HepG2 (cell line): ENCODE measurements around the gene CYP4V2. TPM values are rescaled to one million over a fixed set of nuclear protein-coding genes. Genes with fewer than 3 reads are reported as not detected.

Experiments
- ATAC-seq: fragments of 200-7000 bp; cut with Tn5 transposase; 3 replicates; pipeline ENCODE4 v1.9.1; 2020; ENCODE audit warnings: mild to moderate bottlenecking, moderate library complexity
- BruUV-seq: library from RNA; stranded (reverse); fragments of 400-500 nt; replicated peaks from 2 replicates; lab custom pipeline; 2021; lab: Mats Ljungman, UMichigan
- CTCF ChIA-PET: fragments of 300-600 bp; formaldehyde crosslinking; extraction: SDS; loops from one replicate; lab custom pipeline; 2021; ENCODE audit warnings: low total read pairs, inconsistent platforms, low intra/inter-chr PET ratio; lab: Yijun Ruan, JAX
- POLR2A ChIA-PET: fragments of 350-600 bp; sonication (Branson Sonifier 250); formaldehyde crosslinking; loops from one replicate; lab custom pipeline; 2020; ENCODE audit warnings: antibody characterized with exemption, inconsistent platforms; lab: Yijun Ruan, JAX
- DNase-seq: peaks from one replicate; pipeline ENCODE4 v3.0.0-alpha.2; 2015; ENCODE audit warnings: low spot score
- FAIRE-seq: peaks from 3 replicates; lab custom pipeline; 2011; peaks lifted over from hg19 to GRCh38; lab: Jason Lieb, UNC
- H2AFZ ChIP-seq: one replicate; pipeline ENCODE4 v1.6.1; 2011; ENCODE audit warnings: low read length, inconsistent platforms
- H3K27ac ChIP-seq: fragments of 300-600 bp; 3 replicates; pipeline ENCODE4 v1.8.0; 2011; ENCODE audit warnings: mixed run types, mild to moderate bottlenecking, mixed read lengths, low read length, inconsistent platforms; ENCODE audit not compliant: insufficient read depth; ENCODE audit errors: extremely low read length
- H3K27me3 ChIP-seq, 2 experiments: fragments of 200-600 bp in 1 of 2; 2 replicates in 1 of 2; 3 replicates in 1 of 2; pipeline versions ENCODE4 v1.6.0 to v1.8.0; 2011; ENCODE audit warnings: low read length in 2 of 2, mild to moderate bottlenecking in 2 of 2, moderate library complexity in 2 of 2, inconsistent platforms in 1 of 2; ENCODE audit not compliant: insufficient read depth in 2 of 2, control insufficient read depth in 1 of 2
- H3K36me3 ChIP-seq, 2 experiments: fragments of 200-600 bp in 1 of 2; replicated peaks in 1 of 2; 2 replicates in 1 of 2; 3 replicates in 1 of 2; pipeline versions ENCODE4 v1.5.1 to v1.8.0; 2011; ENCODE audit warnings: low read length in 2 of 2, inconsistent platforms in 1 of 2; ENCODE audit not compliant: insufficient read depth in 2 of 2, control insufficient read depth in 1 of 2
- H3K4me1 ChIP-seq: 2 replicates; pipeline ENCODE4 v1.5.1; 2012; ENCODE audit warnings: low read length, inconsistent platforms; ENCODE audit not compliant: insufficient read depth
- H3K4me2 ChIP-seq: 2 replicates; pipeline ENCODE4 v1.6.0; 2011; ENCODE audit warnings: low read depth, low read length, inconsistent platforms
- H3K4me3 ChIP-seq, 3 experiments: fragments of 200-600 bp in 1 of 3; sonication (generic), shearing (Covaris generic) in 1 of 3; replicated peaks in 1 of 3; 2 replicates each; pipeline ENCODE4 v1.5.1; 2011 to 2016; ENCODE audit warnings: low read length in 3 of 3, inconsistent platforms in 2 of 3, low read depth in 2 of 3, mild to moderate bottlenecking in 2 of 3, control low read depth in 1 of 3, mixed read lengths in 1 of 3; ENCODE audit not compliant: insufficient read depth in 1 of 3
- H3K79me2 ChIP-seq: one replicate; pipeline ENCODE4 v1.6.1; 2011; ENCODE audit warnings: low read length, inconsistent platforms; ENCODE audit not compliant: insufficient read depth
- H3K9ac ChIP-seq: 2 replicates; pipeline ENCODE4 v1.6.0; 2011; ENCODE audit warnings: mild to moderate bottlenecking, low read depth, low read length, inconsistent platforms; ENCODE audit not compliant: insufficient read depth
- H3K9me3 ChIP-seq: 2 replicates; pipeline ENCODE4 v1.5.1; 2012; ENCODE audit warnings: mild to moderate bottlenecking, low read length
- H4K20me1 ChIP-seq: 2 replicates; pipeline ENCODE4 v1.6.0; 2011; ENCODE audit warnings: inconsistent platforms, mild to moderate bottlenecking, low read length, moderate library complexity; ENCODE audit not compliant: insufficient read depth
- MAX ChIP-seq: IDR thresholded peaks from 2 replicates; pipeline ENCODE4 v1.6.1; 2012; ENCODE audit warnings: inconsistent platforms
- NONO ChIP-seq, 2 experiments: fragments of 450-650 bp in 1 of 2; sonication (generic) in 1 of 2; formaldehyde crosslinking in 1 of 2; IDR thresholded peaks in 1 of 2; conservative IDR thresholded peaks in 1 of 2; 2 replicates each; pipeline versions ENCODE4 v1.6.1 to v1.8.0; 2017 to 2022; ENCODE audit warnings: mild to moderate bottlenecking in 1 of 2, missing genetic modification reagents in 1 of 2, moderate library complexity in 1 of 2
- USF2 ChIP-seq, 2 experiments: sonication (generic) in 1 of 2; formaldehyde crosslinking in 1 of 2; IDR thresholded peaks; 2 replicates each; pipeline versions ENCODE4 v1.5.1 to v1.6.1; 2011 to 2020; ENCODE audit warnings: borderline replicate concordance in 1 of 2, low read depth in 1 of 2, low read length in 1 of 2, mild to moderate bottlenecking in 1 of 2, missing genetic modification reagents in 1 of 2, moderate library complexity in 1 of 2
- ZFX ChIP-seq: sonication (generic); formaldehyde crosslinking; IDR thresholded peaks from 2 replicates; pipeline ENCODE4 v1.4.0; 2020; ENCODE audit warnings: mild to moderate bottlenecking, low read depth, missing genetic modification reagents, moderate library complexity
- ZFY ChIP-seq: sonication (generic); formaldehyde crosslinking; IDR thresholded peaks from 2 replicates; pipeline ENCODE4 v1.4.0; 2020; ENCODE audit warnings: missing genetic modification reagents
- ZKSCAN1 ChIP-seq: fragments of 150-350 bp; IDR thresholded peaks from 2 replicates; pipeline ENCODE4 v1.6.1; 2014; ENCODE audit warnings: low read length
- ZNF160 ChIP-seq: sonication (generic); formaldehyde crosslinking; IDR thresholded peaks from 2 replicates; pipeline ENCODE4 v1.8.0; 2022; ENCODE audit warnings: mild to moderate bottlenecking, inconsistent platforms, missing genetic modification reagents
- ZNF333 ChIP-seq: sonication (generic); formaldehyde crosslinking; IDR thresholded peaks from 2 replicates; pipeline ENCODE4 v1.4.0; 2020; ENCODE audit warnings: mild to moderate bottlenecking, missing genetic modification reagents, borderline replicate concordance
- ZNF687 ChIP-seq: sonication (generic); formaldehyde crosslinking; IDR thresholded peaks from 2 replicates; pipeline ENCODE4 v1.5.1; 2020; ENCODE audit warnings: mild to moderate bottlenecking, missing genetic modification reagents, moderate library complexity
- WGBS: methylation state at CpG from one replicate; pipeline ENCODE4 v1.1.6; 2017; ENCODE audit warnings: low lambda C conversion rate; 5-methylcytosine and 5-hydroxymethylcytosine counted together
- in situ Hi-C: cut with HindIII; loops from 2 replicates; pipeline ENCODE4 v1.10.0; 2017; ENCODE audit warnings: low pct_unique_long_range_greater_than_20kb; ENCODE audit not compliant: extremely low pct_ligation_motif_present
- intact Hi-C: fragments of 100-400 bp; cut with micrococcal nuclease; formaldehyde crosslinking; loops from one replicate; pipeline ENCODE4 v1.10.0; 2022; ENCODE audit not compliant: unreplicated experiment
- polyA plus RNA-seq, 8 experiments: library from polyadenylated mRNA; depleted of rRNA in 3 of 8; stranded (reverse) in 7 of 8; unstranded in 1 of 8; fragments of >200 nt; fragmentation: Illumina TruSeq in 4 of 8; extraction: Trizol in 4 of 8; gene quantifications; 2 replicates each; pipeline versions ENCODE4 v1.2.1 to v1.2.3, GENCODE V29; 2011 to 2016; ENCODE audit warnings: low read depth in 4 of 8, missing spikeins in 1 of 8, mixed read lengths in 1 of 8; ENCODE audit not compliant: insufficient read depth in 1 of 8
- total RNA-seq, 5 experiments: library from RNA; depleted of rRNA; stranded (reverse); fragments of >200 nt; fragmentation: Illumina TruSeq; extraction: Trizol; gene quantifications; 2 replicates each; pipeline ENCODE4 v1.2.3, GENCODE V29; 2016; ENCODE audit warnings: low read depth in 1 of 5

The CYP4V2 gene
- total and polyA plus RNA-seq, 2 of the 13 experiments (the other 11 are each of a cell fraction or from before 2014, with no cell fraction given) = 4.7 to 7.2 TPM

- no TSS peak for BruUV-seq
- no peak overlapping the region for H3K4me3 ChIP-seq
- DNase-seq (no peak), ATAC-seq (no peak), FAIRE-seq (no peak)
- no peaks in the 10 kb centered on the region for H3K79me2 ChIP-seq
- H3K9ac ChIP-seq = no peak overlapping the region
- no peak overlapping the region for H3K27ac ChIP-seq
- no peak overlapping the region for H2AFZ ChIP-seq
- peak; percentile 99 for TF ChIP-seq ZNF160
- TF ChIP-seq USF2 (IDR thresholded peaks at IDR 0.05; ENCODE audit: low read depth, low read length) = no peak
- no peak for TF ChIP-seq USF2 (CRISPR knock-in tag; IDR thresholded peaks at IDR 0.05; ENCODE audit: borderline replicate concordance)
- no peak overlapping the region for H3K4me2 ChIP-seq
- H3K9me3 ChIP-seq = peaks cover 8% of the 10 kb centered on the region; the same call in 1 of the 2 replicates
- ChIA-PET POLR2A (no interaction called here), CTCF (no interaction called here)
- H4K20me1 ChIP-seq = no peaks in the 10 kb centered on the region
- H3K4me1 ChIP-seq = peaks cover 25% of the 10 kb centered on the region
- H3K27me3 ChIP-seq = peaks cover 0 to 1% of the 10 kb centered on the region in 2 experiments; a peak in 1 of 5 replicates
- H3K36me3 ChIP-seq = no peaks in the 10 kb centered on the region
- intact Hi-C loops (no loop called here), in situ Hi-C loops (no loop called here)
Observed at GRCh38 chr4:186225848-186226247, 34.5 kb downstream of the CYP4V2 start.

GRCh38 chr4:186226521-186227189 lies 35.3 kb downstream of the CYP4V2 start:
- Histone ChIP-seq H3K4me1 (peaks cover 25% of the 10 kb centered on the region), H2AFZ (no peak overlapping the region), H3K9ac (no peak overlapping the region), H3K27ac (no peak overlapping the region), H4K20me1 (no peaks in the 10 kb centered on the region), H3K4me2 (peak overlapping the region; percentile 44), H3K9me3 (peaks cover 8% of the 10 kb centered on the region; the same call in 1 of the 2 replicates), H3K79me2 (no peaks in the 10 kb centered on the region), H3K4me3 (peak overlapping the region in 1 of 3 experiments; percentile 3; a peak in 1 of 6 replicates), H3K36me3 (no peaks in the 10 kb centered on the region), H3K27me3 (peaks cover 0 to 1% of the 10 kb centered on the region in 2 experiments; a peak in 1 of 5 replicates)
- 47% methylated on average over 1 of the region's 3 CpGs for WGBS
- FAIRE-seq = no peak
- no TSS peak for BruUV-seq
- in situ Hi-C loops = no loop called here
- no peak for DNase-seq
- peak; percentile 82 for ATAC-seq
- intact Hi-C loops = no loop called here
- POLR2A ChIA-PET = interaction anchor here (1.0 kb wide), 1 partner anchor 34 kb away, joined by 4 read pairs; no protein-coding TSS in a partner anchor
- CTCF ChIA-PET = no interaction called here
- no peak for TF ChIP-seq ZNF333 (CRISPR knock-in tag)
- 0 out of 2 replicates have a peak, but pooled peaks have one; percentile 15 for TF ChIP-seq MAX
- peak; percentile 40 for TF ChIP-seq ZNF687 (CRISPR knock-in tag)
- TF ChIP-seq ZFY = peak; percentile 30; the same call in 1 of the 2 replicates
- TF ChIP-seq ZFX (CRISPR knock-in tag) = 0 out of 2 replicates have a peak, but pooled peaks have one; percentile 18
- no peak for TF ChIP-seq NONO (IDR thresholded peaks at IDR 0.05)
- TF ChIP-seq NONO (CRISPR knock-in tag; conservative IDR thresholded peaks at IDR 0.05) = 0 out of 2 replicates have a peak, but pooled peaks have one; percentile 16
- TF ChIP-seq ZKSCAN1 = no peak
